Measurements from ENCODE around the gene TTC23.

The TTC23 gene

DNA sequence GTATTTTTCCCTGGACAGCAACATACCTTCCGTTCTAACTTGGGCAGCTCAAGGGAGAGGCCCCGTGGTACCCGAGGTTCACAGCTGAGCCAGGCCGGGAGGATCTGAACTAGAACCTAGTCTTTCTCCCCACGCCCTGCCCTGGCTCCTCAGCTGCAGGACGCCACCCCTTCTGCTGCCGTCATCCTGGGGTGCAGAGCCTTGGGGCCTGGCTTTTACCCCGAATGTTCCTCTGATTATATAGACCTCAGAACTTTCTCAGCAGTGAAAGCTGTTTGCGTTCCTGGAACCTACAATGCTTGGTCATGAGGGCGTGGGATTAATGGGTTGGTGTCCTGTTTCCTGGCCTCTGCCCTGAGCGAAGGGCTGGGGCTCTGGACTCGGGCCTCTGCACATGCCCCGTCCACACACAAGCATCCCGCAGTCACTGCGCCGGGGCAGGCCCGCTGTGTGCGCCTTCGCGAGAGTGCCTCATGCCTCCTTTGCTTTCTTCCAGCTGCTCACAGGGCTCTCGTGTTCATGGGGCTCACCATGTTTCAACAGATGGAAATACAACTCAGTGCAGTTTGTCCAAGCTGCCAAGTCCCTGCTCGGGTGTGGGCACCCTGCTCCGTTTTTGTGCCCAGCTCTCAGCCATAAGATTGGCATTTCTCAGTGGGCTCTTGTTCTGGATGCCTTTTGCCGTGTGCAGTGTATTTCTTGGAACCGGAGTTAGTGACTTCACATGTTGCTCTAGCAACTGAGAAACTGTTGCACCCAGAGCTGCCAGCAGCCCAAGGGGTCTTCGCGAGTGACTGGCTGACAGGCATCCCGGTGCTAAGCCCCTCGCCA is 124.1 kb downstream of the TTC23 start:
- Histone ChIP-seq H3K36me3 (ENCODE audit: control insufficient read depth, insufficient read depth, low read length) (no peaks in the 10 kb centered on the region; the same call in 1 of the 2 replicates), H3K9ac (ENCODE audit: low read length) (no peak overlapping the region), H3K4me3 (ENCODE audit: low read depth, low read length) (no peak overlapping the region), H3K4me1 (ENCODE audit: control insufficient read depth, insufficient read depth, low read length) (peaks cover 32% of the 10 kb centered on the region), H3K27ac (ENCODE audit: low read depth, low read length) (no peak overlapping the region), H3K27me3 (ENCODE audit: control insufficient read depth, insufficient read depth, low read length) (no peaks in the 10 kb centered on the region), H3K9me3 (ENCODE audit: control insufficient read depth, insufficient read depth, low read depth, low read length) (no peaks in the 10 kb centered on the region)

DNA sequence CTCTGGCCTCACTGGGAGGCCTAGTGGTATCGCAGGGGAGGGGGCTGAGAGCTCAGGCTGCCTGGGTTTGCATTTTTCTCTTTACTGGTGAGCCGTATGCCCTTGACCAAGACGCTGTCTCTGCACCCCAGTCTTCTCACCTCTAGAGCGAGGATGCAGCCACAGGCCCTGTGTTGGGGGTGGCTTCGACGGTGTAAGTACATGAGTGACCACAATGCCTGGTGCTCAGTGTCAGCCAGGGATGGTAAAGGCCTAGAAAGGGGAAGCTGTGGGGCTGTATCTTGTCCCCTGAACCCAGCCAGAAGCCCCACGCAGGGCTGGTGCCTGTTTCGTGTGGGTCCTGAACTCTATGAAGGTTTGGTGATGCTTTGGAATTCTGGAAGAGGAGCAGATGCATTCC is 124.7 kb downstream of the TTC23 start:
- H3K27ac ChIP-seq (ENCODE audit: low read depth, low read length): peak overlapping the region; percentile 69; the same call in 1 of the 2 replicates
- H3K9ac ChIP-seq (ENCODE audit: low read length): no peak overlapping the region

DNA sequence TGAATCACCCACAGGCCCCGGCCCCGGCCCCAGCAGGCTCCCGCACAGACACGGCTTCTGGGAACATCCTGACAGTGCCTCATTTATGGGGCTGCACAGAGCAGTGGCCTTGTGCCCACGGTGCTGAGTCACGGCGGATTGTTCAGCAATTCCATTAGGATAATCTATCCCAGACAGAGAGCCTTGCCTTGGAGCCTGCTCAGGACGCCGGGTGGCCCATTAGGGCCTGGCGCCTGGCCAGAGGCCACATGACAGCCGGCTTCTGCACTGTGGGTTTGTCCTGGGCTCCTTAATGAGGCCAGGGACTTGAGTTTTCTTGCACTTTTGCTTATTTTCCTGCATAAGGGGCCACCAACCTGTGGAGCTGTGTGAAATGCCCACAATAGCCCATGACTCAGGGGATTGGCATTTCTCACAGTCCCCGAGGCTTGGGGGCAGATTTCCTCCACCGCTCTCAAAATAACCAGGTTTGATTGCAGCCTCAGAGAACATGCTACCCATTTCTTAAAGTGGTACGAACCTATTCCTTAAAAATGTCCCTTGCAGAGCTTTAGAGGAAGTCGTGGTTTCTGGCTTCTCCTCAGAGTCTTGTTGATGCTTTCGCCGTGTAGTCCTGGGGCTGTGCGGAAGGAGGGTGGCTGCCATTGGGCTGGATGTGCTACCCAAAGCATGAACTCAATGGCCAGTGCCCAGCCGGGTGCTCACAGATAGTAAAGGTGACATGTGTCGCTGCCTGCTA is 125.5 kb downstream of the TTC23 start:
- H3K9ac ChIP-seq (ENCODE audit: low read length): peak overlapping the region; percentile 71
- no peaks in the 10 kb centered on the region for H3K9me3 ChIP-seq (ENCODE audit: control insufficient read depth, insufficient read depth, low read depth, low read length)
- no peaks in the 10 kb centered on the region for H3K36me3 ChIP-seq (ENCODE audit: control insufficient read depth, insufficient read depth, low read length)
- H3K4me3 ChIP-seq (ENCODE audit: low read depth, low read length): no peak overlapping the region; the same call in 1 of the 2 replicates
- peaks cover 32% of the 10 kb centered on the region for H3K4me1 ChIP-seq (ENCODE audit: control insufficient read depth, insufficient read depth, low read length)
- H3K27ac ChIP-seq (ENCODE audit: low read depth, low read length): peak overlapping the region; percentile 69; the same call in 1 of the 2 replicates
- H3K27me3 ChIP-seq (ENCODE audit: control insufficient read depth, insufficient read depth, low read length): no peaks in the 10 kb centered on the region

More for the DNA sequence above, 124.7 kb downstream of the TTC23 start:
- no peaks in the 10 kb centered on the region for H3K27me3 ChIP-seq (ENCODE audit: control insufficient read depth, insufficient read depth, low read length)
- no peaks in the 10 kb centered on the region; the same call in 1 of the 2 replicates for H3K36me3 ChIP-seq (ENCODE audit: control insufficient read depth, insufficient read depth, low read length)
- H3K4me1 ChIP-seq (ENCODE audit: control insufficient read depth, insufficient read depth, low read length): peaks cover 32% of the 10 kb centered on the region
- H3K4me3 ChIP-seq (ENCODE audit: low read depth, low read length): no peak overlapping the region
- H3K9me3 ChIP-seq (ENCODE audit: control insufficient read depth, insufficient read depth, low read depth, low read length): no peaks in the 10 kb centered on the region

DNA sequence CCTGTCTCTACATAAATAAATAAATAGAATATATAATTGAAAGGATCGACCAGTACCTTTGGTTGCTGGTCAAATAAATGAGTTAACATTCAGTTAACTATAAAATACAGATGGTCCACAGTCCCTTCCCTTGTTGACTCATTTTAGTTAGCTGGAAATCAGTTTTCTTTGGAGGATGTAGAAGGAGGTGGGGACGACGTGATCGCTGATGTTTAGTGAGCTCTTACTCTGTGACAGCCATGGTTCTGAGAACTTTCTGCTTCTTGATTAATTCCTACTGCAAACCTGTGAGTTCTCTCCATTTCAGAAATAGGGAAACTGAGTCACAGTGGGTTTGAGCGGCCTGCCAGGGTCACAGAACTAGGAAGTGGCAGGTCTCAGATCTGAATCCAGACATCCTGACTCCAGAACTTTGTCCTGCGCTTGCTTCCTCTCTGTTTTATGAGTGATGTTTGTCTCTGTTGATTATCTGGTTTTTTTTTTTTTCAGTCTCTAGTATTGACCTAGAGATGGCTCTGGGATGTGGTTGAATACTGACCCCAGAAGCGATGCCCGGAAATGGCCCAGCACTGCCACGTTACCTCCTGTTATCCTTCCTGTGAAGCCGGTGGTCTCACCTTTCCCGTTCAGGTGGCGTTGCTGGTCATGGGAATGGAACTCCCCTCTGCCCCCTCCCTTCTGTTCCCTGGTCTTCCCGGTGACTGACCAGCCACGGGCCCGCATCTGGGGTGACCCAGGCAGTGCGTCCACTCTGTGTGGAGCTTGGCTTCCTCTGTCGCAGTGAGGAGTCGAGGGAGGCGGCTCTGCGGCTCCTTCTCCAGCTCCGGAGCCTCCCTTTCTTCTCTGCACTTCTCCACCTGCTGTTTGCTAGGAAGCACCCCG is 126.3 kb downstream of the TTC23 start:
- Histone ChIP-seq H3K27me3 (ENCODE audit: control insufficient read depth, insufficient read depth, low read length) (no peaks in the 10 kb centered on the region), H3K27ac (ENCODE audit: low read depth, low read length) (peak overlapping the region; percentile 69; the same call in 1 of the 2 replicates), H3K36me3 (ENCODE audit: control insufficient read depth, insufficient read depth, low read length) (no peaks in the 10 kb centered on the region), H3K9ac (ENCODE audit: low read length) (peak overlapping the region; percentile 71), H3K9me3 (ENCODE audit: control insufficient read depth, insufficient read depth, low read depth, low read length) (no peaks in the 10 kb centered on the region), H3K4me1 (ENCODE audit: control insufficient read depth, insufficient read depth, low read length) (peaks cover 32% of the 10 kb centered on the region), H3K4me3 (ENCODE audit: low read depth, low read length) (no peak overlapping the region; the same call in 1 of the 2 replicates)

DNA sequence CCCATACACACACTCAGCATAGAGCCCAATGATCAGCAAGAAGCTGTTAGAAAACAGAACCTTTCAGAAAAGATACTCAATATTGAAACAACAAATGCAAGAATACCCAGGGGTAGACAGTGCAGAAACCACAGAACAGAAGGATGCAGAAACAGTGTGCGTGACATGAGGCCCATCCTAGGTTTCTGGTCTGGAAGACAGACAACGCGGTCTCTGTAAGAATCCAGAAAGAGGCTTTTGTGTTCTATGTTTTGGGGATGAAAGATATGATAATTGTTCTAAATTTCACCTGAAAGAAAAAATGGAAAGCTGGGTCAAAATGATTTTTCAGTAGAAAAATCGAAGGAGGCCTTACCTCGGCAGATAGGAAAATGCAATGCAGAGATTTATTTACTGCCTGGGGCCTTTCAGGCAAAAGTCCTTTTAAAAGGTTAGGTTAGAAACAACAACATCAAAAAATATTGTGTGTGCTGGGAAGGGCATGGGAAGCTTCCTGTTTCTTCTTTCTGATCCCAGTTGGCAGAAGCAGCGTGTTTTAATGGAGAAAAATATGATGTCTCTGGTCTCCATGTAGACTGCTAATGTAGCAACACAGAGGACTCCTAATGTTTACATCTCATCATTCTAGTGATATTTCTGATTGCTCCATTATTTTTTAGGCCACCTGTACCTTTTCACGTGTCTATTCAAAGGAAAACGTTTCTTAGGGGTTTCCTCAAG is 127.5 kb downstream of the TTC23 start:
- Histone ChIP-seq H3K4me1 (ENCODE audit: control insufficient read depth, insufficient read depth, low read length) (peaks cover 32% of the 10 kb centered on the region), H3K4me3 (ENCODE audit: low read depth, low read length) (no peak overlapping the region), H3K9ac (ENCODE audit: low read length) (no peak overlapping the region), H3K27me3 (ENCODE audit: control insufficient read depth, insufficient read depth, low read length) (no peaks in the 10 kb centered on the region), H3K36me3 (ENCODE audit: control insufficient read depth, insufficient read depth, low read length) (no peaks in the 10 kb centered on the region), H3K9me3 (ENCODE audit: control insufficient read depth, insufficient read depth, low read depth, low read length) (no peaks in the 10 kb centered on the region), H3K27ac (ENCODE audit: low read depth, low read length) (no peak overlapping the region)

DNA sequence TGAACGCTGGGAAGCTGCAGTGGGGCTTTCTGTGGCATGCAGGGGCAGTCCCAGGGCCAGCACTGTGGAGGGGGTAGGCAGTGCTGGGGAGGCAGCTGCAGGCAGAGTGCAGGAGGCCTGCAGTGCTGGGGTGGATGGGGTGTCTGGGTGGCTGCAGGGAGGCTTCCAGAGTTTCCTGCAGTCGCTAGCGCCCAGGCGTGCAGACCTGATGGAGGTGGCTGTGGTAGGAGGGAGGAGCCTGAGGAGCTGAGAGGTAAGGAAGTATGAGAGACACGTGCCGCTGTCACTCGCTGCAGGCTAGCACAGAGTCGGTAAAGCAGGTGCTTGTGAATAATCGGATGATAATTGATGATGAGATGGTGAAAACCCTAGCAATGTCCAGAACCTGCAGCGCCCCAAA is 128.2 kb downstream of the TTC23 start:
- Histone ChIP-seq H3K4me1 (ENCODE audit: control insufficient read depth, insufficient read depth, low read length) (peaks cover 32% of the 10 kb centered on the region), H3K27me3 (ENCODE audit: control insufficient read depth, insufficient read depth, low read length) (no peaks in the 10 kb centered on the region), H3K36me3 (ENCODE audit: control insufficient read depth, insufficient read depth, low read length) (no peaks in the 10 kb centered on the region), H3K27ac (ENCODE audit: low read depth, low read length) (no peak overlapping the region), H3K4me3 (ENCODE audit: low read depth, low read length) (no peak overlapping the region), H3K9ac (ENCODE audit: low read length) (no peak overlapping the region), H3K9me3 (ENCODE audit: control insufficient read depth, insufficient read depth, low read depth, low read length) (no peaks in the 10 kb centered on the region)

DNA sequence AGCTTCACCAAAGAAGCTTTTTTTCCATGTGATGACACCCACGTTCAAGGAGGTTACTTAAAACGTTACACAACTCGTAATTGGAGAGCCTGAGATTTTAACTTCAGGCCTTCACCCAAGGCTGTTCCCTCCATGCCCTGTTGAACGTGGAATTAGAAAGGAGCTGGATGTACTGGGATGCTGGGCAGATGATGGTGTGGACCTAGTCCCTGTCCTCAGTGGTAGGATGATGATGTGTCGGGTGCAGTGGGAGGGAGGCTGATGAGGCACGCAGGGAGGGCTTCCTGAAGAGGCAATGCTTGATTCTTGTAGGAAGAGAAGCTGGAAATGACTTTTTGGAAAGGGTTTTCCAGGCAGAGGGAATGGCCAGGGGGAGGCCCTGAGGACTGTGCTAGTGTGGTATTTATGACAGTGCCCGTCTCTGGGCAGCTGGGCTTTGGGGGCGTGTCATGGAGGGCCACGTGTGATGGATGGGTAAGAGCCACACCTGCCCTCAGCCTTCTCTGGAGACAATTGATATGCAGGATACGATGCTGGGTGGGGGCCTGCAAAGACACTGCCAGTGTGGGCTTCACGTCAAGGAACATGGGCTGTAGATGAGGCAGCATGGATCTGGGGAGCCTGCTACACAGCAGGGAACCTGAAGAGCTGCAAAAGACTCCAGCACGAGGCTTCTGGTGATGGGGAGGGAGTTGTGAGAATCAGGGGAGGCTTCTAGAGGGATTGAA is 129.2 kb downstream of the TTC23 start:
- H3K4me1 ChIP-seq (ENCODE audit: control insufficient read depth, insufficient read depth, low read length): peaks cover 30% of the 10 kb centered on the region
- no peak overlapping the region for H3K9ac ChIP-seq (ENCODE audit: low read length)
- H3K27ac ChIP-seq (ENCODE audit: low read depth, low read length): no peak overlapping the region
- H3K9me3 ChIP-seq (ENCODE audit: control insufficient read depth, insufficient read depth, low read depth, low read length): no peaks in the 10 kb centered on the region
- H3K36me3 ChIP-seq (ENCODE audit: control insufficient read depth, insufficient read depth, low read length): no peaks in the 10 kb centered on the region
- H3K4me3 ChIP-seq (ENCODE audit: low read depth, low read length): no peak overlapping the region
- H3K27me3 ChIP-seq (ENCODE audit: control insufficient read depth, insufficient read depth, low read length): no peaks in the 10 kb centered on the region

DNA sequence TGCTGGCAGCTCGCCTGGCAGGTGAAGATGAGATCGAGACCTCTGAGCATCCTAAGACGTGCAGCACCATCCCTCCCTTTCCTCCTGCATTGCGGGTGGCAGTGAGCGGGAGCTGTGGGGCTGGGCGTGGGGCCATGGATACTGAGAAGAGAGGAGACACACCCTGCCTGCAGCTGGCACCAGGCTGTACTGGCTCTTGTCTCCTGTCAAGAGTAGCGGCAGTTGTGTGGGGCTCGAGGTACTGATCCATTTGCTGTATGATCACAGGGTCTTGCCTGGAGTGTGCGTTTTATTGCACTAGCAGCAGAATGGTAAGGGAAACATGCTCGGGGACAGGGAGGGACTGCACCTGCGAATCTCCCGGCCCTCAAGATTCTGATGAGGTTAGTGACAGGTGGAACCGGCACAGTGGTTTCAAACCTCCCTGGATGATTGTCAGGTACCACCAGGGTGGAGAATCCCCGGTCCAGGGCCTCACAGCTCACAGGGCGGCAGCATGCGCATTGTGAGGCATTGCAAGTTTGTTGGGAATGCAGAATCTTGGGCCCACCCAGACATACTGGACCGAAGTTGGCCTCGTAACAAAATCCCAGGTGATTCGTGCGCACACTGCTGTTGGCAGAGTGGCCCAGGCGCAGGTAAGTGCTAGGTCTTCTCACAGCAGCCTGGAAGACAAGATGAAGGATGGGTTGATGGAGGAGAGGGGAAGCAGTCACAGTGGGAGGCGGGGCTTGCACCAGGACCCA is 130.4 kb downstream of the TTC23 start:
- Histone ChIP-seq H3K27ac (ENCODE audit: low read depth, low read length) (no peak overlapping the region), H3K9ac (ENCODE audit: low read length) (no peak overlapping the region), H3K27me3 (ENCODE audit: control insufficient read depth, insufficient read depth, low read length) (no peaks in the 10 kb centered on the region), H3K9me3 (ENCODE audit: control insufficient read depth, insufficient read depth, low read depth, low read length) (no peaks in the 10 kb centered on the region), H3K4me1 (ENCODE audit: control insufficient read depth, insufficient read depth, low read length) (peaks cover 18% of the 10 kb centered on the region), H3K4me3 (ENCODE audit: low read depth, low read length) (no peak overlapping the region), H3K36me3 (ENCODE audit: control insufficient read depth, insufficient read depth, low read length) (no peaks in the 10 kb centered on the region)

DNA sequence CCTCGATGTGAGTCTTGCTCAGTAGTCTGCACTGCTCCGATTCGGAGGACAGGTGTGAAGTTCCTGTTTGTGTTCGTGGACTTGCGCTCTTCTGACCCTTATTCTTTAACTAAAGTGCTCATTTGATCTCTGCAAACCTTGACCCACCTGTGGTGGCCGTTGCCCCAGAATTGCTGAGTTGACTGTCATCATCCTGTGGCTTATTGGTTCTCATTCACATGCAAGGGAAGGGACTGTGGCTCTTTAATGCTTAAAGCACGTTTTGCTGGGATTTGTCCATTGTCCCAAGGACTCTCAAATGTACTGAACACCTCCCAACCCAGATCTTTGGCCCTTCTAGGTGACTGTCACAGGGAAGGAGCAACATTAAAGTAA is 131.1 kb downstream of the TTC23 start:
- Histone ChIP-seq H3K9ac (ENCODE audit: low read length) (no peak overlapping the region), H3K27ac (ENCODE audit: low read depth, low read length) (no peak overlapping the region), H3K4me1 (ENCODE audit: control insufficient read depth, insufficient read depth, low read length) (peaks cover 11% of the 10 kb centered on the region), H3K9me3 (ENCODE audit: control insufficient read depth, insufficient read depth, low read depth, low read length) (no peaks in the 10 kb centered on the region), H3K4me3 (ENCODE audit: low read depth, low read length) (no peak overlapping the region), H3K36me3 (ENCODE audit: control insufficient read depth, insufficient read depth, low read length) (no peaks in the 10 kb centered on the region; the same call in 1 of the 2 replicates), H3K27me3 (ENCODE audit: control insufficient read depth, insufficient read depth, low read length) (no peaks in the 10 kb centered on the region)
